SK-N-MC (cell line): ENCODE results near the gene TYW1.
"Not testable (repeated sequence)": the region's sequence is repeated elsewhere in the genome, so short reads cannot be mapped to it uniquely, and the experiment has no call there.

Experiments
- DNase-seq: peaks from one replicate; pipeline ENCODE4 v3.0.0-alpha.2; 2011; ENCODE audit warnings: low read depth, low spot score
- H3K27ac ChIP-seq: fragments of 200-600 bp; sonication (generic); 2 replicates; pipeline ENCODE4 v1.5.1; 2016; ENCODE audit warnings: mixed run types
- H3K36me3 ChIP-seq: fragments of 200-600 bp; sonication (generic); 2 replicates; pipeline ENCODE4 v1.6.1; 2017; ENCODE audit warnings: antibody characterized with exemption, low read length, mixed read lengths; ENCODE audit not compliant: insufficient read depth
- H3K4me3 ChIP-seq: fragments of 200-600 bp; sonication (generic); 2 replicates; pipeline ENCODE4 v1.5.1; 2016
- H3K9ac ChIP-seq: fragments of 200-600 bp; sonication (generic); 2 replicates; pipeline ENCODE4 v1.8.0; 2017; ENCODE audit warnings: mixed run types, mixed read lengths; ENCODE audit not compliant: insufficient read length
- H3K9me3 ChIP-seq: fragments of 200-600 bp; sonication (generic); 2 replicates; pipeline ENCODE4 v1.6.1; 2017; ENCODE audit warnings: low read depth, mild to moderate bottlenecking, antibody characterized with exemption, low read length, moderate library complexity, mixed read lengths
- EZH2 ChIP-seq: fragments of 200-600 bp; sonication (generic); IDR thresholded peaks from one replicate; pipeline ENCODE4 v1.6.1; 2017; ENCODE audit warnings: antibody characterized with exemption
- FOXP2 ChIP-seq: optimal IDR thresholded peaks from 2 replicates; pipeline ENCODE3; 2011; ENCODE audit warnings: mild to moderate bottlenecking, moderate library complexity; ENCODE audit not compliant: insufficient read depth; ENCODE audit errors: extremely low read length, control extremely low read depth
- POLR2AphosphoS5 ChIP-seq: IDR thresholded peaks from 2 replicates; pipeline ENCODE4 v1.6.1; 2012; ENCODE audit warnings: mild to moderate bottlenecking, low read depth, low read length, borderline replicate concordance

The TYW1 gene

DNA sequence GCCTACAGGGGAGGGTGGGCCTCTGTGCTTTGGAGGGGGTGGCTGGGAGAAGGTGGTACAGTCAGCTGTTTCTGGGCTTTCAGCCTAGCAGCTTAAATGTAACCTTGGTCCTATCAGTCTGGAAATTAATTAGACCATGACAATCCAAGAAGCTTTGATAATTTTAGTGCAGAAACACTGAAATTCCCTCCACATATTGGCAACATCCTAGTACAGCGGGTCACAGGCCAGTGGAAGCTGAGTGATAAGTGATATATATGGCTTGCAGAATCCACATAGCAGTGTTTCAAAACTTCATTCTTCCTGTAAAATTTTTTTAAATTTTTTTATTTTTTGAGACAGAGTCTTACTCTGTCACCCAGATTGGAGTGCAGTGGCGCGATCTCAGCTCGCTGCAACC lies 212.6 kb downstream of the TYW1 start:
- no peak overlapping the region for H3K4me3 ChIP-seq
- TF ChIP-seq POLR2AphosphoS5 (no peak), EZH2 (no peak), FOXP2 (no peak)
- no peaks in the 10 kb centered on the region for H3K36me3 ChIP-seq
- H3K9me3 ChIP-seq = no peaks in the 10 kb centered on the region
- no peak overlapping the region for H3K9ac ChIP-seq
- no peak overlapping the region for H3K27ac ChIP-seq
- DNase-seq = no peak

DNA sequence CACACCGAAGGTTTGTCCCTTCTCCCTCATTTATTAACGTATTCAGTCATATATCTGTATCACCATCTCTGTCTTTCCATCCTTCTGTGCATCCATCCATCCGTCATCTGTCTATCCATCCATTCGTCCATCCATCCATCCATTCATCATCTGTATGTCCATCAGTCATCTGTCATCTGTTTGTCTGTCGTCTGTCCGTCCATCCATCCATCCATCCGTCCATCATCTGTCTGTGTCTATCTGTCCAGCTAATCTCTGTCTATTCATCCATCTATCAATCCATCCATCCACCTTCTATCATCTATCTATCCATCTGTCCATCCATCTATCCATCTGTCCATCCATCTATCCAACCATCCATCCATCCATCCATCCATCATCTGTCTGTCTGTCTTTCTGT lies 213.9 kb downstream of the TYW1 start:
- H3K27ac ChIP-seq = no peak overlapping the region
- H3K9ac ChIP-seq = no peak overlapping the region
- H3K9me3 ChIP-seq = no peaks in the 10 kb centered on the region
- H3K36me3 ChIP-seq = no peaks in the 10 kb centered on the region
- no peak overlapping the region for H3K4me3 ChIP-seq
- DNase-seq = no peak
- TF ChIP-seq POLR2AphosphoS5 (no peak), EZH2 (no peak), FOXP2 (no peak)

DNA sequence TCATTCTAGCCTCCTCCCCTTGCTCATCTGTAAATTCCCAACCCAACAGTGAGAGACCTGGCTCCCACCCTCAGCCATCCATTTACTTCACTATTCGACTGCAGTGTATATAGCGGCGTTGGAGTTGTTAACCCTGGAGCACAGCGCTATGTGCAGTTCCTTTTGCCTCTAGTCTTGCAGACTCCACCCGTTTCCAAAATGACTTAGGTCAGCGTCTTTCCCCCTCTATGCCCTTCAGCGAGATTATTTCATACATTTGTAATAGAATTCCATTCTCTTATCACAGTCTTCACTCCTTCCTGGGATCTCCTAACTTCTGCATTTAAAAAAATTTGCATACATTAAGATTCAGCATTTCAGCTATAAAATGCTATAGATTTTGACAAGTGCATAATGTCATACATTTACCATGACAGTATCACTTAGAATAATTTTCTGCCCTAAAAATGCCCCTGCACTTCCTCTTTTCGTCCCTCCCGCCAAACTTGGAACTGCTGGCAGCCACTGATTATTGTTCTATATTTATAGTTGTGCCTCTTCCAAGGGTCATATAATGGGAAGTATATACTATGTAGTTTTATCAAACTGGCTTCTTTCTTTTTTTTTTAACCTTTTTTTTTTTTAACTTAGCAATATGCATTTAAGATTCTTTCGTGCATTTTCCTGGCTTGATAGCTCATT lies 215.2 kb downstream of the TYW1 start:
- peak overlapping the region; percentile 73 for H3K27ac ChIP-seq
- H3K4me3 ChIP-seq = peak overlapping the region; percentile 42
- H3K9me3 ChIP-seq, H3K9ac ChIP-seq, H3K36me3 ChIP-seq: not testable (repeated sequence)
- peak; percentile 86 for DNase-seq

DNA sequence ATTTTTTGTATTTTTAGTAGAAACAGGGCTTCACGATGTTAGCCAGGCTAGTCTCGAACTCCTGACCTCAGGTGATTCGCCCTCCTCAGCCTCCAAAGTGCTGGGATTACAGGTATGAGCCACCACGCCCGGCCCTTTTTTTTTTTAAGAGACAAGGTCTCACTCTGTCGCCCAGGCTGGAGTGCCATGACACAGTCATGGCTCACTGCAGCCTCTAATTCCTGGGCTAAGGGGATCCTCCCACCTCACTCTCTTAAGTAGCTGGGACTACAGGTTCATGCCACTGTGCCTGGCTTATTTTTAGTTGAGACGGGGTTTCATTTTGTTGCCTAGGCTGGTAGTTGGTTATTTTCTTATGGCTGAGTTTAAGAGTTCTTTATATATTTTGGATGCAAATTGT lies 216.4 kb downstream of the TYW1 start:
- H3K36me3 ChIP-seq, H3K9ac ChIP-seq, H3K4me3 ChIP-seq, H3K9me3 ChIP-seq, DNase-seq, H3K27ac ChIP-seq: not testable (repeated sequence)

DNA sequence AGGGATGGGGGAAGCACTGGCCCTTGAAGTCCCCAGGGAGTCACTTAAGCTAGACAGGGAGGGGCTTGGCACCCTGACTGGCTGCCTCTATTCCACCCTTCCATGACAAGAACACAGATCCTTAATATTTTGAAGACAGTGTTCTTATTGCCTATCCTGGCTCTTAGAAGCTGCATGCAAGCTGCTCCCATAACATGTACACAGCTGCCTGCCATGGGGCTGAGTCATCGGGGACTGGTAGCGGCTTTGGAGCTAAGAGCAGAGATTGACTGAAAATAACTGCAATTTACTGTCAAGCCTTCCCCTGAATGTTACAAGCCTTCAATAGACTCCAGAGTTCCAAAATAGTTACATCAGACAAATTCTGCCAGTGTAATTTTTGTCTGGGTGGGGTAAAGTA lies 226.9 kb downstream of the TYW1 start:
- not testable (repeated sequence) for H3K9ac ChIP-seq, DNase-seq, H3K36me3 ChIP-seq, H3K9me3 ChIP-seq, H3K4me3 ChIP-seq, H3K27ac ChIP-seq

DNA sequence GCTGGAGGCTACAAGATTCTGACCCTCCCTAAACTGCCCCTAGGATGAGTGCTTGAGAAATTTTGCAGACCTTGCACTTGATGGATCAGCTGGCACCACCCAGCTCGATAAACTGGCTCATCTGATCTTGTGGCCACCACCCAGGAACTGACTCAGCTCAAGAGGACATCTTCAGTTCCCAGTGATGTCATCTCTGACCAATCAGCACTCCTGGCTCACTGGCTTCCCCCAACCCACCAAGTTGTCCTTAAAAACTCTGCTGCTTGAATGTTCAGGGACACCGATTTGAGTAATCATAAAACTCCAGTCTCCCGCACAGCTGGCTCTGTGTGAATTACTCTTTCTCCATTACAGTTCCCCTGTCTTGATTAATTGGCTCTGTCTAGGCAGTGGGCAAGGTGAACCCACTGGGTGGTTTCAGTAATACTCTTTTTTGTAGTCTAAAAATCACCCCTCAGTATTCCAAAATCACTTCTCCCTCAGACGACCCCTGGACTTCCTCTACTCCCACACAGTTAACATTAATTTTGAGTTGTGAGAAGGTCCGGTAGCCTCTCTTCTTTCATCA lies 229.8 kb downstream of the TYW1 start:
- not testable (repeated sequence) for H3K9me3 ChIP-seq, H3K4me3 ChIP-seq, H3K36me3 ChIP-seq, H3K9ac ChIP-seq
- H3K27ac ChIP-seq = 0 out of 2 replicates have a peak overlapping the region, but pooled peaks have one; percentile 38
- peak; percentile 10 for DNase-seq

DNA sequence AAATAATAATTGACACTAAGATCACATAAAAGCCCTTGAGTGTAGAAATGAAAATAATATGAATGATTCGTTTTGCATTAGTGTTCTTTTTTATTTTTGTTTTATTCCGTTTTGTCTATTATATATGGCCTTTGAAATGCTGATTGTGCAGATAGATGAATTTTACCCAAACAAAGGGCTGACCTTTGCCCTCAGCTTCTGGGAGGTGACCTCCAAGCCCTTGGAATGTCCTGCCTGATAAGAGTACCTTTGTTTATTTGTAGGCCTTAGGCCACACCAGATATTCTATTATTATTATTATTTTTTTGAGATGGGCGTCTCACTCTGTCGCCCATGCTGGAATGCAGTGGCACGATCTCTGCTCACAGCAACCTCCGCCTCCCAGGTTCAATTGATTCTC lies 230.3 kb downstream of the TYW1 start:
- not testable (repeated sequence) for H3K4me3 ChIP-seq, H3K9me3 ChIP-seq, H3K27ac ChIP-seq, H3K9ac ChIP-seq, DNase-seq, H3K36me3 ChIP-seq

DNA sequence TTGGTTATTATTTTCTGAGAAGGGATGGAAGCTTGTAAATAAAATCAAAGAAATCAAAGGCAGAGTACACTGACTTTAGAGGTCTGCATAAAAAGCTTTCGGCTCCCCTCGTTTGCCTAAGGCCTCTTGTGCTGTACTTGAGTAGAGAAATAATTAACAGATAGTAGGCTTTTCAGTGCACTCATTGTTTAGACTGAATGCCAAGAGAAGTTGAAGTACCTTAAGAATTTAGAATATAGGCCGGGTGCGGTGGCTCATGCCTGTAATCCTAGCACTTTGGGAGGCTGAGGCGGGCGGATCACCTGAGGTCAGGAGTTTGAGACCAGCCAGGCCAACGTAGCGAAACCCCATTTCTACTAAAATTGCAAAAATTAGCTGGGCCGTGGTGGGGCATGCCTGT lies 232.4 kb downstream of the TYW1 start:
- not testable (repeated sequence) for H3K4me3 ChIP-seq, H3K9ac ChIP-seq, H3K9me3 ChIP-seq, DNase-seq, H3K36me3 ChIP-seq, H3K27ac ChIP-seq

DNA sequence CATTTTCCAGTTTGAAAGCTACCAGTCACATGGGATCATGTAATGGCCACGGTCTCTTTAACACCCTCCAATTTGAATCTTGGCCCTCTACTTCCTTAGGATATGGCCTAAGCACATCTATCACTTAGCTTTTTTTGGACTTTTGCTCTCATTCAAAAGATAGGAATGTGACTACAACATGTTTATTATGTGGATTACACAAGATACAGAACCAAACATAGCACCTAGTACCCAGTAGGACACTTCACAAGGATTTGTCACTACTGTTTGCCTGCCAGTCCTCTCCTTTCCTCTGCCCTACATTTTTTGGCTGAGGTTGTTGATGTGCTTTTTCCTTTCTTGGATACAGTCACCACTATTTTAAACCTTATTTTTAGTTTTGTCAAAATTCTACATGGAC lies 233.4 kb downstream of the TYW1 start:
- H3K4me3 ChIP-seq, H3K27ac ChIP-seq, H3K36me3 ChIP-seq, H3K9me3 ChIP-seq, H3K9ac ChIP-seq, DNase-seq: not testable (repeated sequence)

DNA sequence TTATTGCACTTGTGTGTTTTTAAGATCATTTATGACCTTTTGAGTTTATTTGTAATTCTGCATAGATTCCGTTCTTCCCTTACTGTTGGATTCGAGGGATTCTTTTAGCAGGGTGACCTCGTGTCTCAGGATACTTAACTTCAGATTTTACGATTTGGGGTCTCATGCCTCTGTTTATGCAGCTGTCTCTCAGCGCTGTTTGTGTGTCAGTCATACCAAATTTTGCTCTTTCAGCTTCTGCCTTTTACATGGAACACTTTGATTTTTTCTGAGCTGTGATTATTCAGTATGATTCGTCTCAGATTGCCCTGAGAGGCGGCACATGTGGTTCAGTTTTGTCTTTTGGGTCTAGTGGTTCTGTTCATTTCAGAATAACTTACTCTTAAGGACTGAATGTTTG lies 236.9 kb downstream of the TYW1 start:
- not testable (repeated sequence) for H3K36me3 ChIP-seq, H3K9me3 ChIP-seq, H3K9ac ChIP-seq, H3K4me3 ChIP-seq, H3K27ac ChIP-seq, DNase-seq

DNA sequence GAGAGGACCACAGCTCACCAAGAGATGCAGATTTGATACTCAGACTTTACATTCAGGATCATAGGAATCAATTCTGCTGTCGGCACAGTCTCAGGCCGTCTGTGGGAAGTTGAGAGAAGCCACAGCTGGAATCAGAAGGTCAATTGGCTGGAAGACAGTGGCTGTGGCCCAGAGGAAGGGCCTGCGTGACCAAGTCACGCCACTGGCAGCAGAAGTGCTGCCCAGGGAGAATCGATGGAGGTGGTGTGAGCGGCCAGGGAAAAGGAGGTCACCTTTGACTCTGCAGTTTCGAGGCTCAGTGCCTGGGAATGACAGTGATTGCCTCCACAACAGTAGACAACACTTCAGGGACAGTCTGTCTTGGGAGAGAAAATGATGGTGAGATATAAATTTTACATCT lies 239.6 kb downstream of the TYW1 start:
- H3K4me3 ChIP-seq, H3K36me3 ChIP-seq, H3K9ac ChIP-seq, DNase-seq, H3K9me3 ChIP-seq, H3K27ac ChIP-seq: not testable (repeated sequence)

DNA sequence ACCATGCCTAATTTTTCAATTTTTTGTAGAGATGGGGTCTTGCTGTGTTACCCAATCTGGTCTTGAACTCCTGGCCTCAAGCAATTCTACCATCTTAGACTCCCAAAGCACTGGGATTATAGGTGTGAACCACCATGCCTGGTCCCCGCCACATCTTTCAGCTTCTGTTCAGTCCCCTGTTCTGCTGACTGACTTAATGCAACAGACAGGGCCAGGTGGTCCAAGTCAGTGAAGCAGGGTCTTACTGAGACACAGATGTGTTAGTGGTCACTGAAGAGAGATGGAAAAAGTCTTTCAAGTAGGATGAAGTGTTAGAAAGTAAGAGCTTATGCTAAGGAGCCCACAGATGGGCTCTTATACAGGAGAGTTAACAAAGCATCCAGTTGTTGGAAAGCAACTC lies 246.2 kb downstream of the TYW1 start:
- not testable (repeated sequence) for H3K4me3 ChIP-seq, H3K9me3 ChIP-seq, H3K36me3 ChIP-seq, H3K9ac ChIP-seq, H3K27ac ChIP-seq, DNase-seq

DNA sequence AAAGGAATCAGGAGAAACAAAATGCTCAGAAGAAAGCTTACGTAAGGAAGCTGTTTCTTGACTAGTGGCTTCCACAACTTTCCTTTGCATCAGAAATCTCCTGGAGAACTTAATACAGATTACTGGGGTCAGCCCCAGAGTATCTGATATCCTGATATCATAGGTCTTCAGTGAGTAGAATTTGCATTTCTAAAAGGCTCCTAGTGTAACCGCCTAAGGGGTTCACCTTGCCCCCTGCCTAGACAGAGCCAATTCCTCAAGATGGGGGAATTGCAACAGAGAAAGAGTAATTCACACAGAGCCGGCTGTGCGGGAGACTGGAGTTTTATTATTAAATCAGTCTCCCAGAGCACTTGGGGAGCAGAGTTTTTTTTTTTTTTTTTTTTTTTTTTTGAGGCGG lies 251.7 kb downstream of the TYW1 start:
- DNase-seq, H3K4me3 ChIP-seq, H3K9me3 ChIP-seq, H3K36me3 ChIP-seq, H3K9ac ChIP-seq, H3K27ac ChIP-seq: not testable (repeated sequence)
